HG03432 (cell line): ENCODE results near the gene VPS8.

Experiments
- ATAC-seq: cut with Tn5 transposase; IDR thresholded peaks from one replicate; pipeline ENCODE4 v1.9.1; 2021; ENCODE audit warnings: mild to moderate bottlenecking, moderate library complexity; ENCODE audit not compliant: unreplicated experiment

The VPS8 gene, protein sequence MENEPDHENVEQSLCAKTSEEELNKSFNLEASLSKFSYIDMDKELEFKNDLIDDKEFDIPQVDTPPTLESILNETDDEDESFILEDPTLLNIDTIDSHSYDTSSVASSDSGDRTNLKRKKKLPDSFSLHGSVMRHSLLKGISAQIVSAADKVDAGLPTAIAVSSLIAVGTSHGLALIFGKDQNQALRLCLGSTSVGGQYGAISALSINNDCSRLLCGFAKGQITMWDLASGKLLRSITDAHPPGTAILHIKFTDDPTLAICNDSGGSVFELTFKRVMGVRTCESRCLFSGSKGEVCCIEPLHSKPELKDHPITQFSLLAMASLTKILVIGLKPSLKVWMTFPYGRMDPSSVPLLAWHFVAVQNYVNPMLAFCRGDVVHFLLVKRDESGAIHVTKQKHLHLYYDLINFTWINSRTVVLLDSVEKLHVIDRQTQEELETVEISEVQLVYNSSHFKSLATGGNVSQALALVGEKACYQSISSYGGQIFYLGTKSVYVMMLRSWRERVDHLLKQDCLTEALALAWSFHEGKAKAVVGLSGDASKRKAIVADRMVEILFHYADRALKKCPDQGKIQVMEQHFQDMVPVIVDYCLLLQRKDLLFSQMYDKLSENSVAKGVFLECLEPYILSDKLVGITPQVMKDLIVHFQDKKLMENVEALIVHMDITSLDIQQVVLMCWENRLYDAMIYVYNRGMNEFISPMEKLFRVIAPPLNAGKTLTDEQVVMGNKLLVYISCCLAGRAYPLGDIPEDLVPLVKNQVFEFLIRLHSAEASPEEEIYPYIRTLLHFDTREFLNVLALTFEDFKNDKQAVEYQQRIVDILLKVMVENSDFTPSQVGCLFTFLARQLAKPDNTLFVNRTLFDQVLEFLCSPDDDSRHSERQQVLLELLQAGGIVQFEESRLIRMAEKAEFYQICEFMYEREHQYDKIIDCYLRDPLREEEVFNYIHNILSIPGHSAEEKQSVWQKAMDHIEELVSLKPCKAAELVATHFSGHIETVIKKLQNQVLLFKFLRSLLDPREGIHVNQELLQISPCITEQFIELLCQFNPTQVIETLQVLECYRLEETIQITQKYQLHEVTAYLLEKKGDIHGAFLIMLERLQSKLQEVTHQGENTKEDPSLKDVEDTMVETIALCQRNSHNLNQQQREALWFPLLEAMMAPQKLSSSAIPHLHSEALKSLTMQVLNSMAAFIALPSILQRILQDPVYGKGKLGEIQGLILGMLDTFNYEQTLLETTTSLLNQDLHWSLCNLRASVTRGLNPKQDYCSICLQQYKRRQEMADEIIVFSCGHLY (N-terminal part only)

DNA sequence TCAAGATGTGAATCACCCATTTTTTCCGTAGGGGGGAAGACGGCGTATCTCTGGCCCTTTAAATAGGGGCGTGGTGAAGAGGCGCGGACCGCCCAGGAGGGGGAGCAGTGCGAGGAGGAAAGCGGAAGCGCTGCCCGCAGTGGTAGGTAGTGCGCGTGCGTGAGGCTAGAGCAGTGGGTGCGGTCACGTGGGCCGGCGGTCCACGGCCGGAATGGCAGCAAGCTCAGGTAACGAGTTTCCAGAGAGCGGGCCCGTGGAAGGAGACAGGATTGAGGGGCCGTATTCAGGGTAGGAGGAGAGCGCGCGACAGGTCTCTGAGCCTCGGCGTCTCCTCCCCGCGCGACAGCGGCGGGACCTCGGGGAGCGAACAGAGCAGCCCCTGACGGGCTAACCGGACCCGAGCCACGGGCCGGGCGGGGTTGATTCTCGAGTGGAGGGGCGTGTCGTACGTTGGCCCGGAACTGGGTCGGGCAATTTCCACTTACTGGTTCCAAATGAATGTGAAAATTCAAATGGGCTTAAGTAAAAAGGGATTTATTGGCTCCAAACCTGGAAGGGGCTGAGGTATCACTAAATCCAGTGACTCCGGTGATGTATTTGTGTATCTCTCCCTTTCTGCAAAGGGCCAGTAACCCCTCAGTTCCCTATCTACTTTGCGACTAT is at the start of gene VPS8:
Gene VPS8, plus strand, starts transcription at position 168 of the 663 bp plus-strand sequence. CDS start 12,467 bp downstream, outside the sequence.
- ATAC-seq = peak; percentile 94

DNA sequence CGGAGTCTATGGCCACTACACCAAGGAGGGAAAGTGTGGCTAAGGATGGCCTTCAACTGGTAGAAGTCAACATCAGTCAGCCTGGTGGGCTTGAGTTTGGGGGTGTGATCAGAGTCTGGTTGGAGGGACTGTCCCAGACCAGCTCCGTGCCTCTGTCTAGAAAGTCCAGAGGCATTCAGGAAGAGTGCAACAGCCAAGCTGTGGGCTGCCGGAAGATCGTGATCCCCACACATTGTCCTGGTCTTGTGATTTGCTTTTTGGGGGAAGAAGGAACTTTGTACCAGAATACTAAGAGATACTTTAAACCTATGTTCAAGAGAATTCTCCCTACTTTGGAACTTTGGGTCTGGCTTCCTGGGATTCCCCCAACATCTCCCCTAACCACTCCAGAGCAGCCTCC is 47.8 kb upstream of the VPS8 start:
- no peak for ATAC-seq

DNA sequence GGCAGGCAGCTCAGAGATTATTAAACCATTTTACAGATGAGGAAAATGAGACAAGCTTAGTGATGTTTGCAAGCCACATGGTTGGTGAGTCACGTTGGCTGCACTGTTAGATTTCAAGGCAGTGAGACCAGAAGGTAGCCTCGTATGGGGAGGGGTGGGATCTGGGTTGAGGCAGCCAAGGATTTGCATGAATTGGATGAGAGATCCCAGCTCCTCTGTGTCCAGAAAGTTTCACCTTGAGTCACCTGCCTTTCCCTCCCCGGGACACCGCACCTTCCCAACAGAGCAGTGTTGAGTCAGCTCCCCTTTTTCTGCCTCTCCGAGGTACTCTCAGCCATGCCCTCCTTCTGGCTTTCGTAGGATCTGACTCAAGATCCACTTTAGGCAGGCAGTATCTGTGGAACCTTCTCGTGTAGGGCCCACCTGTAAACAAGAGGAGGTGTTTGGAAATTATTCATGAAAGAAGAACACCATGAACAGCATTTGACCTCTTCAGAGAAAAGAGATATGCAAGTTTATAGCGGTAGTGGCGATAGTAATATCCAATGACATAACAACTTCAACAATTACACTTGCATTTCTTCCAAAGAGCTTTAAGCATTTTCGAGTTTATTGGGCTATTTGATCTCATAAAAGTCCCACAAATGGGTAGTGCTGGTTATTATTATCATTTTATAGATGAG is 46.8 kb upstream of the VPS8 start:
- no peak for ATAC-seq

DNA sequence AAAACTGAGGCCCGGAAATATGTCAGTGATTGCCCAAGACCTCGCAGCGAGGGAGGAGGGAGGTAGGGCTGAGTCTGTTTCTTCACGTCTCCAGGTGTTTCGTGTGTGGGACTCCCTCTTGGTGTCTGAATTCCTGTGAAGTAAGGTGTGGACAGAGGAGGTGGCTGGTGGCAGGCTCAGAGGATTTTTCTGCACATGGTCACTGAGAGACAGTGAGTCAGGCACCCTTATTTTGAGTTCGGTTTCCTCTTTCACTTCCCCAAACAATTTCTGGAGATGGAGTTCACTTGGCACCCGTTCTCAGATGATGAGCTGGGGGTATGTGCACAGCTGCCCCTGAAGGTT is 46.3 kb upstream of the VPS8 start:
- ATAC-seq = peak; percentile 65

DNA sequence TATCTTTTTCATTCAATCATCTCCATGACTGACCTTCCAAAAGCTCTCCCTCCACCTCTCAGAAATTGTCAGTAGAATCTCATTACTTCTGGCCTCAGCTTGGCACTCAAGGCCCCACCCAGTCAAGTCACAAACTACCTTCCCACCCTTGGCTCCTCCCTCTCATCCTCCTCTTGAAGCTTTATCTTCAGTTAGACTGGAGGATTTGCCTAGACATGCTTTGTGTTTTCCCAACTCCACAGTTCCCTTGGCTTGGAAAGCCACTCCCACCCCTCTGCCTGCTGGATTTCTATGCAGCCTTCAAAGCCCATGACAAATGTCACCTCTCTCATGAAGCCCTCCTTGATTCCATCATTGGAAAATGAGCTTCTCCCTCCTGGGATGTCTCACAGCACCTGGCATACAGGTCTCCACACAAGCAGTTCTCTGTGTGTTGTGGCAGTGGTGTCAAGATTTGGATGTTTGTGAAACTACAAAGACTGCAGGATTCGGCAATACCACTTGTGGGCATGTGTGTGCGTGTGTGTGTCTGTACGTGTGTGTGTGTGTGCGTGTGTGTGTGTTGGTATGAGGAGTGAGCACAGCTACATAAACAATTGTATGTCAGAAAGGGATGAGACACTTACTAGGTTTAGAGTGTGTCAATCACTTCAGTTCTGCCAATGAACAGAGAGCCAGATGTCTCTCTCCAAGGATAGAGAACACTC is 45.3 kb upstream of the VPS8 start:
- ATAC-seq = no peak

DNA sequence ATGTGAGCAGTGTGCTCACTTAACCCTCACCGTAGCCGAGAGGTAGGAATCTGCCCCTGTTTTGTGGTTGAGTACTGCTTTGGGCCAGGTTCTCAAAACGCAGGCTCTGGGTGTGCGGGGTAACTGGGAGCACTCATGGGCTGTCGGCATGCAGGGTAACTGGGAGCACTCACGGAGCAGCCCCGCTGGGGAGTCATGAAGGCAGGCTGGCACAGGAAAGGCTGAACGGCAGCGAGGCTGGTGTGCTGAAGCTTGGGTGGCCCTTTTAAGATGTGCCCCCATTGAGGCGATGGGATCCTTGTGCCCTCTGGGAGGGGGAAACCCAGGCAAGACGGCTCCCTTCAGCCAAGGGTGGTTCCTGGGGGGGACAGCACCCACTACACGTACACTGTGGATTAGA is 44.6 kb upstream of the VPS8 start:
- no peak for ATAC-seq

DNA sequence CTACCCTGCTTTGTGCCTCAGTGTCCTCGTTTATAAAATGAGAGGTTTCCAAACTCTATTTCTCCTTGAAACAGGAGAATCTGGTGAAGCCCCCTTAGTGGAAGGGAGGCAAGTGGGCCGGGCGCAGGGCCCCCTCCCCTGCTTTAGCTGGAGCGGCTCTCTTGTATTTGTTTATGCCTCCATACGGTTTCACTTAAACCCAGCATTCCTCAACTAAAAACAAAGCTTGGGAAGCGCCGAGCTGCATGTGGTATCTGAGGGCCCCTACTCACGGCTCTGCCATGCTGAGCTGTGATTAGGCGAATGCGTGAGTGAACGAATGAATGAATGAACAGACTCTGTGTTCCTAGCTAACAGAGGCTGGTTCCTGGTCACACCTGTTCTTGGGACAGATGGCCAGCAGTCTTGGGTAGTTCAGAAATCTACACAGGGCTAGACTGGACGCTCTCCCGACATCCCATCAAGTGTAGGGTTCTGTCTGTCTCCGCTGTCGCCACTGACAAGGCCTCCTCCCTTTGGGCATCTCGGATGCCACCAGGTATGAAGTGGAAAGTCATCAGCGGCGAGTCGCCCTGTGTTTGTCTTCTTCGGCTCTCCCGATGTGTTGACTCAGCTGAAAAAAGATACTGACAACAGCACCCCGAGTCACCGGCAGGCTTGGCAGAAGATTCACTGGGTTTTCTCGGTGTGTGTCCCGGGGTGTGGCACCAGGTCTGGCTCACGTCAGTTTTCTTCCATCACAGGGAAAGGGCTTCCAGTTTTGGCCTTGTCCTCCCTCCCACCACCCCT is 42.4 kb upstream of the VPS8 start:
- ATAC-seq = no peak

DNA sequence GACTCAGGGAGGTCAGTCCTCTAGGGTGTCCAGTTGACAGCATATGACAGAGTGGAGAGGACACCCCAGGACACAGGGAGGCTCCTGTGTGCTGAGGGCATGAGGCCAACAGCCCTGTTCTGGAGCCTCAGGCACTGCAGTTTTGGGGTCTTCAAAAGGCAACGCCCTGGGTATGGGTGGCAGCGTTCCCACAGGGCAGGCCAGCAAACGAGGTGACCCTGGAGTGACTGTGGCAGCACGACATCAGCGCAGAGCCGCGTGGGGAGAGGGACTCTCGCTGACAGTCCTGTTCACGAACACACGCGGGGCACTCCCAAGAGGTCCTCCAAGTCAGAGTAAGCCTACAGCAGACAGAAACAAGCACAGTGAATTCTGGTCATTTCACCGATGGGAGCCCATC is 41.4 kb upstream of the VPS8 start:
- no peak for ATAC-seq

DNA sequence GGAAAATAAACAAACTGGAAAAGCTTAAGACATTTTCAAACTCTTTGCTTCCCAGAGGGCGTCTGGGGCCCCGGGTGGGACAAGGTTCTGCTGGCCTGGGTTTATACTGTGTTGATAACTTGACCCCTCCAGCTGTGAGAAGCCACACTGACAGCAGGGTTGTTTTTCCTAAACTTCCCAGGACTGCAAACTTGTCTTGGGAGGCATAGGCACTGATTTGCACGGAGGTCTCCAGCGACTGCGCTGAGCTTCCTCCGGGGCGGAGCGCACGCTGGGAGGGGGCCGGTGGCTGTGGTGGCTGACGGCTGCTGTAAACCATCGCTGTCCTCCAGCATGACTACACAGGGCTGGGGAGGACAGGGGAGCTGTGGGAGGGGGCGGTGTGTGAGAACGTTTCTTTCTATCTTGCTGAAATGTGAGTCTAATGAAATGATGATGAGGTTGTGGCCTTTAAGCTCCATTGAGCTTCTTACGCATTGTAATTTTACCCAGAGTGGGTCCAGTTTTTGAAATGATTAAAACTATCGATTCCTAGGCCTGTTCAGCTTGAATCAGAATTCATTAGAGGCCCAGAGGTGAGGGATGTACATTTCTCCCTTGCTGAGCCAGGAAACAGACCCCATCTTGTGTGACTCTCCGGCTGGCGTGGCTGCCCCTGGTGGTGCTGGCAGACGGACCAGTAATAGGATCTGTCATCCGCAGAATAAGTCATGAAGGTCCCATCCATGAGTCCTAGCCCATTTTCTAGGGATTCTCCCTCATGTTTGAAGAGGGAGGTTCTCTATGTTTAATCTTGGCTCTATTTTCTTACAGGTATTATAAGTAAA is 40.5 kb upstream of the VPS8 start:
- ATAC-seq = no peak

DNA sequence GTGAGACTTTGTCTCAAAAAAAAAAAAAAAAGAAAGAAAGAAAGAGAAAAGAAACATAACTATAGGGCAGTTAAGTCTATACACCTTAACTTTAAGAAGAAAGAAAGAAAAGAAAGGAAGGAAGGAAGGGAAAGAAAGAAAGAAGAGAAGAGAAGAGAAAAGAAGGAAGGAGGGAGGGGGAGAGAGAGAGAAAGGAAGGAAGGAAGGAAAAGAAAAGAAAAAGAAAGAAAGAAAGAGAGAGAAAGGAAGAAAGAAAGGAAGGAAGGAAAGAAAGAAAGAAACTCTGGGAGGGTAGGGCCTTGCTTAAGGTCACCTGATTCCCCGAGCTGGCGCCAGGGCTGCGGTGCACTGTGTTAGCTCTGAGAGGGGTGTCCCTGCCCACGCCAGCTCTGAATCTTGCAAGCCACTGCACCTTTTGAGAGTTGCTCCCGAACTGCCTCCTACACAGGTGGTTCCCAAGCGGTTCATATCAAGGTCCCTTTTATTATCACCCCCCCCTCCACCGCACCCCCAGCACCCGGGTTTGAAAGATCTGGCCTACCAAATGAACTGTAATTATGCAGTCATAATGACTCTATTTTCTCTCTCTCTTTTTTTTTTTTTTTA is 39.2 kb upstream of the VPS8 start:
- no peak for ATAC-seq

DNA sequence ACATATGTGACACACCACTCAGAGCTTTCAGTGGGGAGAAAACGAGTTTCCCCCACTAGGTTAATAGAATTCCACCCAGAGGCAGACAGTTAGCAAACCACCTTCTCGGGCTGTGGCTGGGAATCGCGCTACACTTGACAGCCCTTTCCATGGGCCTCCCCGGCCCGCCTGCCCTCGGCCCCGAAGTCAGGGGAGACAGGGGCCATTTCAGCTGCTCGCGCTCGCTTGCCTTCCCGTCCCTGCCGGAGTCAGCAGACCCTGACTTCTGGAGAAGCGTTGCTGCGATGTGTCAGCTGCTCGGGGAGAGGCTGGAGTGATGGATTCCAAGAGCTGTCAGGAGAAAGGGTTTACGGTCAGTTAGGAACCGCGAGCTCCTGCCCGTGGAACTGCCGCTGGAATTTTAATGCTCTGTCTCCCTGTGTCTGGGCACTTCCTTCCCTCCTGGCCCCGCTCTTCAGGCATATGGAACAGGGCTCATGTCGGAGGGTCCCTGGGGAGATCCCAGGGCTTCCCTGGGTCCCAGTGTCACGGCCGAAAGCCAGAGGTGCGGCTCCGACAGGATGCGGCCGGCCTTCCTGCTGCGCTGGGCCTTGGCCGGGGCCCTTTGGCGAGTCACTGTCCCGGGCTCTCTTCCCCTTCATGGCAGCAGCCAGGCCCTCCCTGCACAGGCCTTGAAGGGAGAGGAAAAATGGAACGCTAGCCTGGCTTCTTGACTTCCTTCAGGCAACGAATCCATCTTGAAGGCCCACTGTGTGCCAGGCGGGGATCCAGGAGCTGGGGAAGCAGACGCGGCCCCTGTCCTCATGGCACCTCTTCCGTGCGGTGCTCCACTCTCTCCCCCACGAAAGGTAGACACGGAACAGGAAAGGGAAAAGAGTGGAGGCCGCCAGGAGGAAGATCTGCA is 38.4 kb upstream of the VPS8 start:
- ATAC-seq = no peak

DNA sequence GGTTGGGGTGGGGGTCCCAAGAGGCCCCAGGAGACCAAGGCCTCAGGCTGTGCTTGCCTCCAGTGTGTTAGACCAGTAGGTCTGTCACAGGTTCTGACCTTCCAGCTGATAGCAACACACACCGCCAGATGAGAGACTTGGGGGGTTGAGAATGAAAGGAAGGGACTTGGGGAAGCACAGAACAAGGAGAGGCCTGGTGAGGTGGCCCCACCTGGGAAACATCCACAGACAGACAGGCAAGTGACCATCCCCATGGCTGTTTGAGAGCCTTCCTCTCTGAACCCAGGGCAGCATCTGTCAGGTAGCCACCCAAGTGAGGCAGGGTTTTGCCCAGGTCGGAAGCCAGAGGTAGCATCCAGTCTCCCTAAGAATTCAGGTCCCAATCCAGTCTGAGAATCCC is 35.0 kb upstream of the VPS8 start:
- ATAC-seq = no peak

DNA sequence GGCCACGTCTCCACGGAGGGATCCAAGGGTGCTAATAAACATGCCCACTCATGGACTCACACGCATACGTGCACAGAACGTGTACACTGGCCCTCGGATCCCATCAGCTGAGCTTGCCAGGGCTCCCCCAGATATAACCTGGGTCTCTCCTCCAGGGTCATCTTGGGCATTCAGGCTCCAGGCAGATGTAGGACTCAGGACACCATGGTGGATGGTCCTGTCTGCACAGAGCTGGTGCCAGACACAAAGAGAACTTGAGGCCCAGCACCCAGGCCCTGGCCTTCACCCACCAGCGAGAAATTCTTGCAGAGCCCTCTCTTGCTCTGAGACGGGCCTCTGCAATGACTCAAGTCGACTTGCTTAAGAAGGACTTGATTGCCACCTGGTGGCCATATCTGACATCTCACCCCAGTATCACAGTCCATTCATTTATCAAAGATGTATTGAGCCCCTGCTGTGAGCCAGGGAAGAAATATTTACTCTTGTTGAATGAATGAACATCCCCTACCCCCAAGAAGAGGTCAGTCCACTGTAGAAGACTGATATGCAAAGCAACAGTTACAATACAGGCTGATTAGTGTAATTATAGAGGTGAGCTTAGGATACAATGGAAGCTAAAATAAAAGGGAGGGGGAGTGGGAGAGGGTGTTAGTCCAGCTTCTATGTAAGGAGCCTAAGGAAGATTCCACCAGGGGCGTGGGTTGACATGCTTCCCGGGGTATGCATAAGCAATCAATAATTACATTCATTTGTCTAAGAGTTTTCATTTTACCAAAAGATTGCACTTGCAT is 34.2 kb upstream of the VPS8 start:
- peak; percentile 76 for ATAC-seq

DNA sequence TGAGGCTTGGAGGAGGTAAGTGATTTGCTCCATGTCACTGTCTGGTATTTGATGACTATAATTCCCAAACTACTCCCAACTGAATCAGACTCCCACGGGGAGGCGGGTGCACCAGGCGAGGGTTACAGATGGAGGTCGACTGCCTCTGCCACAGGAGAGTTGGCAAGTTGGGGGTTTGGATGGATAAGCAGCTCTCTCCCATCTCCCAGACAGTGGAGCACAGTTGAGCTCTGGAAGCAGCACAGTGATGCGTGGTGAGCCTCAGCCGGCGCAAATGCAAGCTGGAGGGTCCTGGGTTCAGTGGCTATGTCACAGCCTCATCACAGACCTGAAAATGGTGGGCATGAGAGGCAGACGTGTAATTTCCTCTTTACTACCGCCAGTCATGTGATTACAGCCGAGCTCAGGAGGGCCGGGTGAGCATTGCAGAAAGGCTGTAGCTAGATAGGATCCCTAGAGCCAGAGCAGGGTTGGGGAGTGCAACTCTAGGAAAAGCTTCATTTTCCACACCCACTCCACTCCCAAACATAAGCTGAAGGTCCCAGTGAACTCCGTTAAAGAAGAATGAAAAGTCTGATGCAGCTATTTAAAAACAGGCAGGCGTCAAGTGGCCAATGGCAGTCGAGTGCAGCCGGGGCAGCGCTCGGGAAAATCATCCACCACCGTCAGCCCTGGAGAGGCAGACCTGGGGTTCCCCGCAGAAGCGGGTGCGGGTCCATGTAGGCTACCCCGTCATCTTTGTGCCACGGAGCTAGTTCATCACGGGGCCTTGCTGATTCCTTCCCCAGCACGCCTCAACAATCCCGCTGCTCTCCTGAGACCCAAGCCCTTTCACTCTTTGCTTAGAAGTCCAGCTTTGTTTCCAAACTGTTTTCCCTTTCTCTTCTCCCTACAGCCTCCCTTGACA is 33.3 kb upstream of the VPS8 start:
- no peak for ATAC-seq
